Lung (tissue), 12 donors: ENCODE measurements around the gene RPL10A. TPM values are rescaled to one million over a fixed set of nuclear protein-coding genes. Genes with fewer than 3 reads are reported as not detected.
A peak's percentile ranks its signal among the peaks of the same experiment; 100 is the strongest.

Experiments
- ATAC-seq: fragments of 200-7000 bp; cut with Tn5 transposase; one replicate; pipeline ENCODE4 v1.9.1; 2020; ENCODE audit warnings: moderate number of reproducible peaks; ENCODE audit not compliant: insufficient read depth, low FRiP score
- DNase-seq, 3 donors: peaks; one replicate each; pipeline ENCODE4 v3.0.0-alpha.2; 2013 to 2017
- H3K27ac ChIP-seq, 2 donors: one replicate each; pipeline ENCODE4 v1.5.1; 2013; ENCODE audit warnings: mild to moderate bottlenecking in 2 of 2, moderate library complexity in 2 of 2, control low read depth in 1 of 2, inconsistent platforms in 1 of 2, low read depth in 1 of 2, low read length in 1 of 2
- H3K27me3 ChIP-seq, 3 donors: one replicate each; pipeline ENCODE4 v1.5.1; 2013; ENCODE audit warnings: low read length in 2 of 3; ENCODE audit not compliant: control insufficient read depth in 3 of 3, insufficient read depth in 3 of 3
- H3K36me3 ChIP-seq, 4 donors: one replicate each; pipeline ENCODE4 v1.5.1; 2013; ENCODE audit warnings: low read length in 4 of 4, mild to moderate bottlenecking in 1 of 4, moderate library complexity in 1 of 4; ENCODE audit not compliant: control insufficient read depth in 4 of 4, insufficient read depth in 4 of 4
- H3K4me1 ChIP-seq, 5 donors: one replicate each; pipeline ENCODE4 v1.5.1; 2013; ENCODE audit warnings: low read length in 5 of 5, mild to moderate bottlenecking in 2 of 5, moderate library complexity in 1 of 5; ENCODE audit not compliant: control insufficient read depth in 5 of 5, insufficient read depth in 5 of 5
- H3K4me3 ChIP-seq: one replicate; pipeline ENCODE4 v1.5.1; 2013; ENCODE audit warnings: mild to moderate bottlenecking, control low read depth, moderate library complexity
- H3K9ac ChIP-seq, 2 donors: one replicate each; pipeline ENCODE4 v1.5.1; 2013; ENCODE audit warnings: low read length in 2 of 2, control low read depth in 1 of 2; ENCODE audit not compliant: insufficient read depth in 1 of 2
- H3K9me3 ChIP-seq, 4 donors: one replicate each; pipeline ENCODE4 v1.5.1; 2013; ENCODE audit warnings: low read length in 3 of 4, mild to moderate bottlenecking in 1 of 4, moderate library complexity in 1 of 4; ENCODE audit not compliant: control insufficient read depth in 4 of 4, insufficient read depth in 3 of 4
- CTCF ChIP-seq: IDR thresholded peaks from 2 replicates; pipeline ENCODE4 v1.5.1; 2012; ENCODE audit warnings: mild to moderate bottlenecking; ENCODE audit errors: control extremely low read depth, extremely low read depth
- WGBS, 2 donors: extraction: QIAGEN DNeasy Blood & Tissue Kit; methylation state at CpG; one replicate each; pipeline ENCODE4 v1.1.7; 2013; 5-methylcytosine and 5-hydroxymethylcytosine counted together
- polyA plus RNA-seq, 2 donors: library from polyadenylated mRNA; stranded (reverse); fragments of 200-250 nt; gene quantifications; one replicate each; pipeline ENCODE4 v1.2.1, GENCODE V29; 2013
- total RNA-seq, 2 donors: library from RNA; depleted of rRNA in 1 of 2; stranded (reverse); fragments of >200 nt in 1 of 2; gene quantifications; one replicate each; pipeline ENCODE4 v1.2.1, GENCODE V29; 2014 to 2021
- donor health status: control.
- donor health status: control.
- donor health status: Bipolar disorder and iron deficiency.
- donor health status: healthy.
- donor health status: DM: yes; HTN: yes; CAD: no.

RPL10A gene
- total and polyA plus RNA-seq, 4 donors = 986 to 1,885 (median 1,426) TPM

- H3K9me3 ChIP-seq = peaks cover 0 to 13% (median 5%) of the 10 kb centered on the region in 4 donors
- H3K9ac ChIP-seq = no peak overlapping the region
- no peak for DNase-seq
- WGBS, 2 donors = 70 to 74% methylated on average over 3 of the region's 3 CpGs
- no peak for TF ChIP-seq CTCF
- H3K36me3 ChIP-seq = peaks cover 10 to 42% (median 19%) of the 10 kb centered on the region in 4 donors
- no peak overlapping the region for H3K27ac ChIP-seq
- no peaks in the 10 kb centered on the region for H3K27me3 ChIP-seq
- ATAC-seq = no peak
- peaks cover 0 to 8% (median 0%) of the 10 kb centered on the region in 5 donors for H3K4me1 ChIP-seq
- no peak overlapping the region for H3K4me3 ChIP-seq
Measured at GRCh38 chr6:35425284-35425683, 42.9 kb upstream of the RPL10A start.

- Histone ChIP-seq H3K4me3 (no peak overlapping the region), H3K9ac (no peak overlapping the region), H3K27me3 (no peaks in the 10 kb centered on the region), H3K4me1 (peaks cover 0 to 8% (median 0%) of the 10 kb centered on the region in 5 donors), H3K36me3 (peaks cover 10 to 41% (median 19%) of the 10 kb centered on the region in 4 donors), H3K9me3 (peaks cover 0 to 13% (median 5%) of the 10 kb centered on the region in 4 donors), H3K27ac (no peak overlapping the region)
- no peak for TF ChIP-seq CTCF
- ATAC-seq = peak; percentile 29
- no peak for DNase-seq
- 43 to 58% methylated on average over 8 of the region's 8 CpGs for WGBS, 2 donors
Measured at GRCh38 chr6:35426074-35426473, 42.1 kb upstream of the RPL10A start.

- ATAC-seq (no peak), DNase-seq (no peak)
- WGBS, 2 donors = 93 to 95% methylated on average over 5 of the region's 5 CpGs
- no peak for TF ChIP-seq CTCF
- no peak overlapping the region for H3K27ac ChIP-seq
- no peak overlapping the region for H3K9ac ChIP-seq
- H3K36me3 ChIP-seq = peaks cover 6 to 33% (median 13%) of the 10 kb centered on the region in 4 donors
- peaks cover 0 to 8% (median 0%) of the 10 kb centered on the region in 5 donors for H3K4me1 ChIP-seq
- H3K4me3 ChIP-seq = no peak overlapping the region
- peaks cover 0 to 13% (median 5%) of the 10 kb centered on the region in 4 donors for H3K9me3 ChIP-seq
- H3K27me3 ChIP-seq = no peaks in the 10 kb centered on the region
Measured at GRCh38 chr6:35427435-35427834, 40.8 kb upstream of the RPL10A start.

- ATAC-seq (no peak), DNase-seq (no peak)
- Histone ChIP-seq H3K27me3 (no peaks in the 10 kb centered on the region), H3K27ac (no peak overlapping the region), H3K9me3 (peaks cover 0 to 13% (median 5%) of the 10 kb centered on the region in 4 donors), H3K4me1 (peaks cover 0 to 8% (median 0%) of the 10 kb centered on the region in 5 donors), H3K9ac (no peak overlapping the region), H3K36me3 (peaks cover 6 to 33% (median 12%) of the 10 kb centered on the region in 4 donors), H3K4me3 (no peak overlapping the region)
- WGBS, 2 donors = 79 to 83% methylated on average over 9 of the region's 9 CpGs
- TF ChIP-seq CTCF = no peak
Measured at GRCh38 chr6:35427851-35428321, 40.3 kb upstream of the RPL10A start.
